Thoracic aorta (tissue), 2 donors: ENCODE measurements around the gene NF1. TPM values are rescaled to one million over a fixed set of nuclear protein-coding genes. Genes with fewer than 3 reads are reported as not detected.
"Not testable (repeated sequence)": the region's sequence is repeated elsewhere in the genome, so short reads cannot be mapped to it uniquely, and the experiment has no call there.

Experiments used
- ATAC-seq: fragments of 150-250 bp; one replicate; pipeline ENCODE4 v1.8.0; 2017; ENCODE audit warnings: low read depth; ENCODE audit not compliant: insufficient number of reproducible peaks, low FRiP score
- DNase-seq: peaks from one replicate; pipeline ENCODE4 v3.0.0-alpha.2; 2020; ENCODE audit warnings: low spot score
- H3K27ac ChIP-seq, 2 donors: fragments of 200-600 bp; sonication (generic); 1 replicate in 1 of 2; 2 replicates in 1 of 2; pipeline ENCODE4 v1.5.1; 2016; ENCODE audit warnings: mild to moderate bottlenecking in 2 of 2, moderate library complexity in 2 of 2
- H3K27me3 ChIP-seq: fragments of 200-600 bp; sonication (generic); replicated peaks from 2 replicates; pipeline ENCODE4 v1.6.0; 2016; ENCODE audit warnings: mild to moderate bottlenecking; ENCODE audit not compliant: insufficient read depth
- H3K36me3 ChIP-seq: fragments of 200-600 bp; sonication (generic); one replicate; pipeline ENCODE4 v1.5.1; 2016
- H3K4me1 ChIP-seq, 2 donors: fragments of 200-600 bp; sonication (generic); 1 replicate in 1 of 2; 2 replicates in 1 of 2; pipeline versions ENCODE4 v1.5.1 to v1.6.0; 2016; ENCODE audit warnings: low read depth in 2 of 2, mild to moderate bottlenecking in 1 of 2; ENCODE audit not compliant: control insufficient read depth in 1 of 2
- H3K4me3 ChIP-seq: fragments of 200-600 bp; sonication (generic); 2 replicates; pipeline ENCODE4 v1.5.1; 2016; ENCODE audit warnings: mild to moderate bottlenecking
- H3K9me3 ChIP-seq: fragments of 200-600 bp; sonication (generic); 2 replicates; pipeline ENCODE4 v1.5.1; 2016
- CTCF ChIP-seq: fragments of 200-600 bp; sonication (generic); IDR thresholded peaks from one replicate; pipeline ENCODE4 v1.5.1; 2019; ENCODE audit warnings: antibody characterized with exemption
- total RNA-seq, 2 donors: library from RNA; depleted of rRNA; stranded (reverse); fragments of >200 nt; gene quantifications; one replicate each; pipeline versions ENCODE4 v1.1.0 to v1.2.3, GENCODE V29; 2016

The NF1 gene
- 100 to 1,000 TPM in 1 of 2 donors, 10 to 100 TPM in 1; 60.9 to 105 TPM for total RNA-seq

GRCh38 chr17:31094600-31095235 lies at the start of gene NF1:
Gene NF1, plus strand, starts transcription at chr17:31094977. Its CDS starts 333 bp downstream, at chr17:31095310.
- DNase-seq (peak; percentile 84), ATAC-seq (peak; percentile 89)
- no peak for TF ChIP-seq CTCF
- no peaks in the 10 kb centered on the region for H3K36me3 ChIP-seq
- H3K4me3 ChIP-seq, result peak within 1 kb of the TSS; percentile 99
- H3K4me1 ChIP-seq, result peaks cover 5 to 6% of the 10 kb centered on the region in 2 donors
- no peaks in the 10 kb centered on the region for H3K27me3 ChIP-seq
- H3K27ac ChIP-seq, result peak within 1 kb of the TSS; percentile 96 to 98
- H3K9me3 ChIP-seq, result no peaks in the 10 kb centered on the region

GRCh38 chr17:31046856-31047425 lies 47.8 kb upstream of the NF1 start:
- not testable (repeated sequence) for ATAC-seq, H3K36me3 ChIP-seq, H3K9me3 ChIP-seq, H3K27me3 ChIP-seq, H3K4me1 ChIP-seq, H3K4me3 ChIP-seq, H3K27ac ChIP-seq, DNase-seq

DNA sequence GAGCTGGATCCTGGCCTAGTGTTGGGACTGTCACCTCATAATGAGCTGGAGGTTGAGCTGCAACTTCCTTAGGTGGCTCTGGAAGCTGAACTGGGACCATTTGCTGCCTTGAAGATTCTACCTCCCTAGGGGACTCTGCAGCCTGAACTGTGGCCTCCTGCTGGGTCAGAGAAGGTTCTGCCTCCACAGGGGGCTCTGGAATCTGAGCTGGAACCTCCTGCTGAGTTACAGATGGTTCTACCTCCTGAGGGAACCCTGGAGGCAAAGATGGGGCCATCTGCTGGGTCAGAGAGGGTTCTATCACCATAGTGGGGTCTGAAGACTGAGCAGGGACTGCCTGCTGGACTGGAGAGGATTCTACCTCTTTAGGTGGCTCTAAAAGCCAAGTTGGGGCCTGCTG lies 46.6 kb upstream of the NF1 start:
- no peaks in the 10 kb centered on the region for H3K9me3 ChIP-seq
- TF ChIP-seq CTCF, result no peak
- no peaks in the 10 kb centered on the region for H3K36me3 ChIP-seq
- no peak for ATAC-seq
- H3K27me3 ChIP-seq, result no peaks in the 10 kb centered on the region
- H3K27ac ChIP-seq, result no peak overlapping the region
- H3K4me3 ChIP-seq, result no peak overlapping the region
- peaks cover 0 to 20% of the 10 kb centered on the region in 2 donors for H3K4me1 ChIP-seq
- no peak for DNase-seq

DNA sequence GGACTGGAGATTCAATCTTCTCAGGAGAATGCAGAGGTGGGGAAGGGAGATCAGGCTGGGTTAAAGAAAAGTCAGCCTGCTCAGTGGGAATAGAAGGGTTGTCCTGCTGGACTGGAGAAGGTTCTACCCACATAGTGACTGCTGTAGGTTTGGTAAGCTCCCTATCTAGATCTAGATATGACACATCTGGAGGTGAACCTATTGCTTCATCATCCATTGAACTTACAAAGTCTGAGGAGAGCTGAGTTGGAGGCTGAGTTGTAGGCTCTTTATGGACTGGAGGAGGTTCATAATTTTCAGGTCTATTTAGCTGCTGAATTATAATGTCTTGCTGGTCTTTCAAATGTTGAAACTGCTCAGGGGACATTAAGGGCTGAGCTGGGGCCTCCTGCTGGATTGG lies 46.0 kb upstream of the NF1 start:
- no peak overlapping the region for H3K4me3 ChIP-seq
- ATAC-seq, result no peak
- no peak for TF ChIP-seq CTCF

GRCh38 chr17:31050948-31051347 lies 43.8 kb upstream of the NF1 start:
- Histone ChIP-seq H3K27me3 (no peaks in the 10 kb centered on the region), H3K4me3 (no peak overlapping the region), H3K9me3 (no peaks in the 10 kb centered on the region), H3K4me1 (peaks cover 0 to 20% of the 10 kb centered on the region in 2 donors), H3K36me3 (no peaks in the 10 kb centered on the region), H3K27ac (peak overlapping the region in 1 of 2 donors; percentile 57)
- ATAC-seq, result no peak
- TF ChIP-seq CTCF, result no peak
- no peak for DNase-seq

More for the DNA sequence above, 46.0 kb upstream of the NF1 start:
- H3K27ac ChIP-seq, result no peak overlapping the region
- H3K4me1 ChIP-seq, result peaks cover 0 to 20% of the 10 kb centered on the region in 2 donors
- no peaks in the 10 kb centered on the region for H3K36me3 ChIP-seq
- H3K27me3 ChIP-seq, result no peaks in the 10 kb centered on the region
- H3K9me3 ChIP-seq, result no peaks in the 10 kb centered on the region
- no peak for DNase-seq
